ENCODE results near the gene GAL3ST2.
"Not testable (repeated sequence)": the region's sequence is repeated elsewhere in the genome, so short reads cannot be mapped to it uniquely, and the experiment has no call there.

Gene GAL3ST2

GRCh38 chr2:241738040-241738686 is 38.5 kb upstream of the GAL3ST2 start:
- H3K36me3 ChIP-seq = no peaks in the 10 kb centered on the region
- no peak overlapping the region for H3K4me3 ChIP-seq (ENCODE audit: low read depth in 1 of 2, low read length in 1 of 2)
- peaks cover 39 to 48% of the 10 kb centered on the region in 2 experiments for H3K4me1 ChIP-seq (ENCODE audit: control insufficient read depth in 1 of 2, insufficient read depth in 1 of 2, low read depth in 1 of 2, low read length in 1 of 2)
- TF ChIP-seq CTCF (IDR thresholded peaks at IDR 0.05) = no peak
- no peaks in the 10 kb centered on the region for H3K27me3 ChIP-seq
- H3K9me3 ChIP-seq = no peaks in the 10 kb centered on the region
- no peak overlapping the region for H3K27ac ChIP-seq

GRCh38 chr2:241739177-241739576 is 37.4 kb upstream of the GAL3ST2 start:
- Histone ChIP-seq H3K36me3 (peaks cover 8% of the 10 kb centered on the region), H3K4me1 (ENCODE audit: control insufficient read depth in 1 of 2, insufficient read depth in 1 of 2, low read depth in 1 of 2, low read length in 1 of 2) (peaks cover 29 to 38% of the 10 kb centered on the region in 2 experiments), H3K4me3 (ENCODE audit: low read depth in 1 of 2, low read length in 1 of 2) (no peak overlapping the region), H3K27ac (no peak overlapping the region), H3K9me3 (no peaks in the 10 kb centered on the region), H3K27me3 (no peaks in the 10 kb centered on the region)
- TF ChIP-seq CTCF (IDR thresholded peaks at IDR 0.05) = no peak

- Histone ChIP-seq H3K27ac (peak overlapping the region; percentile 64), H3K4me3 (ENCODE audit: low read depth in 1 of 2, low read length in 1 of 2) (no peak overlapping the region), H3K9me3 (no peaks in the 10 kb centered on the region), H3K27me3 (no peaks in the 10 kb centered on the region), H3K4me1 (ENCODE audit: control insufficient read depth in 1 of 2, insufficient read depth in 1 of 2, low read depth in 1 of 2, low read length in 1 of 2) (peaks cover 29 to 37% of the 10 kb centered on the region in 2 experiments), H3K36me3 (peaks cover 12% of the 10 kb centered on the region)
- no peak for TF ChIP-seq CTCF (IDR thresholded peaks at IDR 0.05)
Measured at GRCh38 chr2:241739651-241740050, 37.0 kb upstream of the GAL3ST2 start.

GRCh38 chr2:241741016-241741415 is 35.6 kb upstream of the GAL3ST2 start:
- peaks cover 21 to 25% of the 10 kb centered on the region in 2 experiments for H3K4me1 ChIP-seq (ENCODE audit: control insufficient read depth in 1 of 2, insufficient read depth in 1 of 2, low read depth in 1 of 2, low read length in 1 of 2)
- H3K9me3 ChIP-seq = no peaks in the 10 kb centered on the region
- peaks cover 23% of the 10 kb centered on the region for H3K36me3 ChIP-seq
- H3K27ac ChIP-seq = peak overlapping the region; percentile 64
- TF ChIP-seq CTCF (IDR thresholded peaks at IDR 0.05) = no peak
- H3K4me3 ChIP-seq (ENCODE audit: low read depth in 1 of 2, low read length in 1 of 2) = peak overlapping the region in 1 of 2 experiments; percentile 30
- H3K27me3 ChIP-seq = no peaks in the 10 kb centered on the region

GRCh38 chr2:241742320-241742939 is 34.2 kb upstream of the GAL3ST2 start:
- Histone ChIP-seq H3K27ac (no peak overlapping the region), H3K9me3 (no peaks in the 10 kb centered on the region), H3K4me1 (ENCODE audit: control insufficient read depth in 1 of 2, insufficient read depth in 1 of 2, low read depth in 1 of 2, low read length in 1 of 2) (peaks cover 21 to 25% of the 10 kb centered on the region in 2 experiments), H3K4me3 (ENCODE audit: low read depth in 1 of 2, low read length in 1 of 2) (no peak overlapping the region), H3K36me3 (peaks cover 23% of the 10 kb centered on the region), H3K27me3 (no peaks in the 10 kb centered on the region)
- no peak for TF ChIP-seq CTCF (IDR thresholded peaks at IDR 0.05)

GRCh38 chr2:241743008-241743407 is 33.6 kb upstream of the GAL3ST2 start:
- peaks cover 21 to 25% of the 10 kb centered on the region in 2 experiments for H3K4me1 ChIP-seq (ENCODE audit: control insufficient read depth in 1 of 2, insufficient read depth in 1 of 2, low read depth in 1 of 2, low read length in 1 of 2)
- H3K36me3 ChIP-seq = peaks cover 23% of the 10 kb centered on the region
- H3K27ac ChIP-seq; H3K4me3 ChIP-seq (ENCODE audit: low read depth in 1 of 2, low read length in 1 of 2); H3K9me3 ChIP-seq; H3K27me3 ChIP-seq: not testable (repeated sequence)

Measured in neutrophil (primary cell).